ENCODE measurements around the gene EPS8.
"Not testable (repeated sequence)": the region's sequence is repeated elsewhere in the genome, so short reads cannot be mapped to it uniquely, and the experiment has no call there.

EPS8 gene

GRCh38 chr12:15634010-15634683 is 155.0 kb downstream of the EPS8 start:
- DNase-seq, result no peak

GRCh38 chr12:15633201-15633600 is 156.0 kb downstream of the EPS8 start:
- DNase-seq, result no peak

DNA sequence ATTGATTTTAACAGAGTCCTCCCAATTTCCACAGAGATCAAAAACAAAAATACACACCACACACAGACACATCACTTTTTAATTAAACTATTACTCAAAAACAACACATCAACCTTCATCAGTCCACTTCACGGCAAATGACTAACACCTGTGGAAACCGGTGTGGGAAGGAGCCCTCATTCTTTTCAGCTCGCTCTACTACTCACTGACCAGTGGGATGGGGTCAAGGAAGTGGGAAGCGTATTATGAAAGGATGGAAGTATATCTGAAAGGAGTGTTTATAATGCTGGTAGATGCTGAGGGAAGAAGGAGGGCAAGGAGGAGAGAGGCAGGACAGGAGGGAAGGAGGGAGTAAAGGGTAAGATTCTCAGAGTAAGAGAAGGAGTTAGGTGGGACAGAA is 156.5 kb downstream of the EPS8 start:
- DNase-seq, result no peak

- DNase-seq, result no peak
Observed at GRCh38 chr12:15631007-15631715, 158.0 kb downstream of the EPS8 start.

GRCh38 chr12:15629761-15630160 is 159.4 kb downstream of the EPS8 start:
- no peak for DNase-seq

DNA sequence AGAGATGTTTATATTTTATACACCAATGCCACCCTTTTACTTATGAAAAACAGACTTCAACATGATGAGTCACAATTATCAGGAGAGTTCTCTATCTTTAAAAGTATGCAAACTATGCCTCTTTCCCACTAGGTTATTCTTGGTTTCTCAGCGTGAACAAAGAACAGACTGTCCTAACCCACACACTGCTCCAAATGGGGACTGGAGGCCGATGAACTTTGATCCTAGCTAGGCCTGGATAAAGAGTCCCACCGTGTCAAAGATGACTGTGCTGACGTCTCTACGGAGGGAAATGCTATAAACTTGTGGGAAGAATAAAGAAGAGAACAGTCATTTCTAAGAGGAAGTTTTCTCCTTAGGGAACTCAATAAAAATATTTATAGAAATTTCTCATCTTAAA is 160.1 kb downstream of the EPS8 start:
- DNase-seq, result peak; percentile 21

GRCh38 chr12:15627995-15628945 is 160.9 kb downstream of the EPS8 start:
- no peak for DNase-seq

DNA sequence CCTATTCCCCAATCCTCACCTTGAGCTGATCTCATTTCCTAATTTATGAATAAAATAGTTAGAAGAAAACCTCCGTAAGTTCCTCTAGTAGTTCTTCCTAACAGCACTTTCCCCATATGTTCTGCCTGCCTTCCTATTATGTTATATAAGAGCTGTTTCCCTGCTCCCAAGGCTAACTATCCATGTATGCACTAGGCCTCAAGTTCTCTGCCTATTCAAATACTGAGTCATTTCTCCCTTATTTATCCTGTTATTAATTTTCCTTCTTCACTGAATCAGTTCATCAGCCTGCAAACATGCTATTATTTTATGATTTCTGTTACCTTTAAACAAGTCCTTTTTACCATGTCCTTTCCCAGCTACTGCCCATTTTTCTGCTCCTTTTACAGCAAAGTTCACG is 164.1 kb downstream of the EPS8 start:
- no peak for DNase-seq

DNA sequence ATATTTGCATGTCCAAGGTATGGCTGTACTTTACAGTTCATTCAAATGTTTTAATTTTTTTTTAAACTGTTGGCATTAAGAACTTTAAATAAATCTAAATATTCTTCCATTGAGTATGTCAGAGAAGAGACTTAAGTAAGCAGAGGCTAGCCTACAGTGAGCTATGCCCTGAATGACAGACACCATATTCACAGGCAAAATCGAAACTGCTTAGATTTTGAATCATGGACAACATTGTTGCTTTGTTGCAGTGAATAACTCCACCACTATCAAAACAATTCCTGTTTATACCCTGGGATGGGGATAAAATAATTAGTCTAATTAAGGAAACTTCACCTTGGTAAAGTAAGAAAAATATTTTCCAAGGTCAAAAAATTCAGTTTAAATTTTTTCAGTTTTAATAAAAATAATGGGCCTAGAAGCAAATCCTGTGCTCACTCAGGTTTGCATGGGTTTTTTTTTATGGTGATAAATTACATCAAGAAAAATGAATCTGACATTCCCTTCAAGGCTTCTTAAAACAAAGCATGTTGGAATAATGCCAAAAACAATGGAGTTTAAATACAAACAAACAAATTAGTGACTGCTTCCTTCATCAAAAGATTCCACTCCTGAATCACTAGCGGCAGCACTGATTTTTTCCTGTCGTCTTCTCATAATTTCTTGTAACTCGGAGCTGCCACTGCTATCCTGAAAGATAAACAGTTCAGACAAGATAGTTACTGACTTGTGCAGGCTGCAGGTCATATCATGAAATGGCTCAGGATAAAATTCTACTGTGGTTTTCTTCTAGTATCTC is 168.2 kb downstream of the EPS8 start:
- DNase-seq, result no peak

GRCh38 chr12:15616495-15616894 is 172.7 kb downstream of the EPS8 start:
- DNase-seq, result not testable (repeated sequence)

- no peak for DNase-seq
Observed at GRCh38 chr12:15613981-15614380, 175.2 kb downstream of the EPS8 start.

DNA sequence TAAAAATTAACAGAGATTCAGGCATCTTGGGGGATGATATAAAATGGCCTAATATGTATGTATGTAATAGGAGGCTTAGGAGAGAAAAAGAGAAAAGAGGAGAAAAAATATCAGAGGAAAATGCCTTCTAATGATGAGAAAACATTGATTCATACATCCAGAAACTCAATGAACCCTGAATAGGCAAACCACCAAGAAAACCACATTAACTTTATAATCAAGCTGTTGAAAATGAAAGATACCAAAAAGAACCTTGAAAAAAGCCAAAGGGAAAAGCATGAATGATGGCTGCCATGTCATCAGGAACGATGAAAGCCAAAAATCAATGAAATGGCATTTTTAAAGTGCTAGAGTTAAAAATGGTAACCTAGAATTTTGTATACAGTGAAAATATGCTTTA is 180.2 kb downstream of the EPS8 start:
- DNase-seq, result no peak

- no peak for DNase-seq
Observed at GRCh38 chr12:15608406-15608805, 180.8 kb downstream of the EPS8 start.

DNA sequence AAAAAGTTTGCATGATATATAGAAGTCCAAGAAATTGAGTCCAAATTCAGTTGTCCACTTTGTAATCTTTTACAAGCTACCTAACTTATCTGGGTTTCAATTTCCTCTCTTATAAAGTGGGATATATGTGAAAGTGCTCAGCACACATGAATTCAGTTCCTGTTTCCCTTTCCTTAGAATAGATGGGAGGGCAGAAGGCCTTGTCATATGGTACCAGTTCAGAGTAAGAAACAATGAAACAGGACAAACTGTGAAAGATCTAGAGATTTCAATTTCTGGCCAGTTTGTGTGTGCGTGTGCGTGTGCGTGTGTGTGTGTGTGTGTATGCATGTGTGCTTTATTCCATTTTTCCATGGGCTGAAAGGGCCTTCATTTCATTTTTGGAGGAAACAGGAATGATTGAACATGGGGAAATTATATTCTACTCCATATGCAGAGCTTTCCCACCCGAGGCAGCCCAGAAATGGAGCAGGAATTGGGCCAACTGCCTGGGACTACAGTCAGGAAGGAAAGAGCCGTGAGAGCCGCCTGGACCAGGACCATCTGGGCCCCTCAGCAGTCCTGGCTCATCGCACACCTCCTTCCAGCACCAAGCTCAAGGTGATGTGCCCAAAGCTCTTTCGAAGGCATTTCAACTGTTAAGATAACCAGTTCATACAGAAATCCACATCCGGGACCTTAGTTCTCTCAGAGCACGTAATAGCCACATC is 183.2 kb downstream of the EPS8 start:
- DNase-seq, result no peak

DNA sequence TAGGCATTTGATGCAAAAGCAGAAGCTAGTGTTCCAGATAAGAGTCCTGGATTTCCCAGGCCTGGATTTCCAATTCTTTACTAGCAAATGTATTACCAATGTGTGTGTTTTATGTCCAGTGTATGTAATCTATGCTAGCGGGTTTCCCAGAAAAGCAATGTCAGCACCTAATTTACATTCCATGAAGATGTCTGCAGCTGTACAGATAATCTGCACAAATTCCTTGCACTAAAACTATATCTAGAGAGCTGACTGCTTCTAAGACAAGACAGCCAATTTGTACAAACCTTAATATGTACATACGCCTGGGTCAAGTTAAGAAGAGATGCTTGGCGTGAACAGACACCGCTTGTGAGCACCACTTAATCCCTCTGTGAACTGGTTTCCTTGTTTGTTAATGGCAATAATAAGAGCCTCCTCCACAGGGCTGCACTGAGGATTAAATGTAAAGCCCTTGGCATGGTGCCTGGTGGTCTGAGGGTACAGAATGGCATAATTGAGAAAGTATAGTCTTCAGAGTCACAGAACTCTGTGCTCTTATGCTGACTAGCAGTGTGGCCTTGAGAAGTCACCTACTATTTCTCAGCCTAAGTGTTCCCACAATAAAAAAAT is 185.6 kb downstream of the EPS8 start:
- no peak for DNase-seq

DNA sequence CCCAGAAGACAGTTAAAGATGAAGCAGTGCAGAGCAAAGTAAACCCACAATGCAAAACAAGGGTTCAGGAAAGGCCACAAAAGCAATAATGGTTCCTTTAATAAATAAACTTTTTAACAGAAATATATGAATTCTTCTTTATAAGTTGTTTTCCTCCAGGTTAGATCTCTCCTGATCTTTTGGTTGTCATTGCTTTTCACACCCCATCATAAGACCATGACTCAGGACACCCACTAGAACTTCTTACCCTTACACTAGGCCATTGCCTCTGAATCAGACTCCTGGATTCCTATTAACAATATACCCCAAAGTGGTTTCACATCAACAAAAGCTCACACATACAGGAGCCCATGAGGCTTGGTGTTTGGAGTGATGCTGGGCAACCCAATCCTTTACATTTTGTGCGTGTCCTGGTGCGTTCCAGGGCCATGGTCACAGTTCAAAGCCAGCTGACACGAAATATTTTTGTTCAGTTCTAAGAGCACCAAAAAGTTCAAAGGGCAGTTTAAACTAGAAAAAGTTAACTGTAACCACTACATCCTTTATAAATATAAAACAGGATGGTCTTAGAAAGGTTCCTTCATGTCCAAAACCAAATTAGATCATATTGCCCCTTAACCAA is 187.0 kb downstream of the EPS8 start:
- DNase-seq, result no peak

- no peak for DNase-seq
Observed at GRCh38 chr12:15601210-15601800, 187.9 kb downstream of the EPS8 start.

- no peak for DNase-seq
Observed at GRCh38 chr12:15600223-15600935, 188.8 kb downstream of the EPS8 start.

GRCh38 chr12:15599266-15600037 is 189.7 kb downstream of the EPS8 start:
- no peak for DNase-seq
